Kidney (tissue), 14 donors: ENCODE results near the gene CYP2D6. TPM values are rescaled to one million over a fixed set of nuclear protein-coding genes. Genes with fewer than 3 reads are reported as not detected.

Experiments
- DNase-seq, 5 donors: peaks; one replicate each; pipeline ENCODE4 v3.0.0-alpha.2; 2013 to 2020
- FAIRE-seq: peaks from 2 replicates; lab custom pipeline; 2012; peaks lifted over from hg19 to GRCh38; lab: Jason Lieb, UNC
- H3K27ac ChIP-seq, 2 donors: one replicate each; pipeline ENCODE4 v1.7.0; 2013; ENCODE audit warnings: low read depth in 2 of 2, low read length in 2 of 2, inconsistent platforms in 1 of 2
- H3K27me3 ChIP-seq: one replicate; pipeline ENCODE4 v1.7.1; 2013; ENCODE audit warnings: low read length, inconsistent platforms; ENCODE audit not compliant: control insufficient read depth, insufficient read depth
- H3K36me3 ChIP-seq, 3 donors: one replicate each; pipeline versions ENCODE4 v1.7.0 to v1.7.1; 2013; ENCODE audit warnings: low read length in 3 of 3, control low read depth in 1 of 3, inconsistent platforms in 1 of 3; ENCODE audit not compliant: insufficient read depth in 3 of 3, control insufficient read depth in 2 of 3
- H3K4me1 ChIP-seq, 3 donors: one replicate each; pipeline versions ENCODE4 v1.7.0 to v1.7.1; 2013; ENCODE audit warnings: low read length in 3 of 3, inconsistent platforms in 1 of 3, low read depth in 1 of 3; ENCODE audit not compliant: control insufficient read depth in 2 of 3, insufficient read depth in 2 of 3
- H3K4me3 ChIP-seq, 3 donors: one replicate each; pipeline versions ENCODE4 v1.7.0 to v1.8.1; 2013; ENCODE audit warnings: low read length in 3 of 3, control low read depth in 1 of 3, inconsistent platforms in 1 of 3
- H3K9ac ChIP-seq, 3 donors: one replicate each; pipeline versions ENCODE4 v1.7.0 to v1.7.1; 2013; ENCODE audit warnings: low read length in 3 of 3, control low read depth in 1 of 3, inconsistent platforms in 1 of 3
- H3K9me3 ChIP-seq, 3 donors: one replicate each; pipeline versions ENCODE4 v1.7.0 to v1.7.1; 2013; ENCODE audit warnings: low read length in 3 of 3, control low read depth in 1 of 3, inconsistent platforms in 1 of 3; ENCODE audit not compliant: control insufficient read depth in 2 of 3, insufficient read depth in 1 of 3
- CTCF ChIP-seq: IDR thresholded peaks from 3 replicates; pipeline ENCODE4 v1.5.1; 2012; ENCODE audit warnings: mild to moderate bottlenecking, moderate library complexity, borderline replicate concordance; ENCODE audit not compliant: insufficient read depth; ENCODE audit errors: extremely low read depth
- intact Hi-C: fragments of 100-400 bp; cut with DNase I; formaldehyde crosslinking; loops from one replicate; pipeline ENCODE4 v1.11.1; 2022
- polyA plus RNA-seq: library from polyadenylated mRNA; stranded (reverse); fragments of 350-450 nt; fragmentation: Illumina TruSeq; extraction: RNeasy Lipid Tissue Mini Kit (QIAGEN cat#74804); gene quantifications from one replicate; pipeline ENCODE4 v1.2.3, GENCODE V29; 2014; ENCODE audit warnings: low read depth, low replicate concordance; ENCODE audit not compliant: insufficient read depth
- total RNA-seq: library from RNA; stranded (reverse); fragmentation: NEBNext Ultra II Directional; extraction: Animal tissue kit (Norgen Biotek cat#: 25700); gene quantifications from one replicate; pipeline ENCODE4 v1.2.1, GENCODE V29; 2021
- donor health status: control.
- donor health status: control.
- donor health status: control.
- donor health status: control.
- donor health status: control.
- donor health status: DM: yes; HTN: yes; CAD: no.
- donor health status: Normal renal cell carcinoma (clear cell type).

The CYP2D6 gene
- total and polyA plus RNA-seq, 2 donors from 2014 or later, result 0.39 to 3.2 TPM

- intact Hi-C loops, result no loop called here
- Histone ChIP-seq H3K4me3 (no peak overlapping the region), H3K9me3 (no peaks in the 10 kb centered on the region), H3K27ac (no peak overlapping the region), H3K36me3 (peaks cover 0 to 5% (median 3%) of the 10 kb centered on the region in 3 donors), H3K4me1 (peaks cover 6 to 29% (median 28%) of the 10 kb centered on the region in 3 donors), H3K27me3 (no peaks in the 10 kb centered on the region), H3K9ac (no peak overlapping the region)
- FAIRE-seq (no peak), DNase-seq (no peak)
- TF ChIP-seq CTCF, result no peak
These were observed 40.3 kb upstream of the CYP2D6 start for GRCh38 chr22:42170946-42171345.

- Histone ChIP-seq H3K36me3 (peaks cover 0 to 9% (median 9%) of the 10 kb centered on the region in 3 donors), H3K27ac (no peak overlapping the region), H3K4me3 (no peak overlapping the region), H3K9ac (no peak overlapping the region), H3K4me1 (peaks cover 6 to 29% (median 28%) of the 10 kb centered on the region in 3 donors), H3K9me3 (no peaks in the 10 kb centered on the region), H3K27me3 (no peaks in the 10 kb centered on the region)
- DNase-seq, result peak in 4 of 5 donors; percentile 89 to 90 (median 89)
- no peak for FAIRE-seq
- peak; percentile 99 for TF ChIP-seq CTCF
- intact Hi-C loops, result loop anchor here (10.0 kb wide), 1 partner anchor 266 kb away; the partner anchor contains the start of gene NFAM1
These were observed 38.5 kb upstream of the CYP2D6 start for GRCh38 chr22:42169055-42169469.

- Histone ChIP-seq H3K27ac (no peak overlapping the region), H3K4me1 (peaks cover 6 to 28% (median 23%) of the 10 kb centered on the region in 3 donors), H3K4me3 (no peak overlapping the region), H3K9ac (no peak overlapping the region), H3K9me3 (no peaks in the 10 kb centered on the region), H3K36me3 (peaks cover 0 to 9% (median 9%) of the 10 kb centered on the region in 3 donors), H3K27me3 (no peaks in the 10 kb centered on the region)
- DNase-seq (no peak), FAIRE-seq (no peak)
- no peak for TF ChIP-seq CTCF
- intact Hi-C loops, result loop anchor here (10.0 kb wide), 1 partner anchor 266 kb away; the partner anchor contains the start of gene NFAM1
These were observed 37.9 kb upstream of the CYP2D6 start for GRCh38 chr22:42168476-42168875.
